SH-SY5Y (cell line): ENCODE results near the gene NCKAP5.

ENCODE experiments used
- GATA2 ChIP-seq: IDR thresholded peaks from 2 replicates; pipeline ENCODE4 v1.6.1; 2011; ENCODE audit warnings: mild to moderate bottlenecking, low read depth, low read length
- GATA3 ChIP-seq: IDR thresholded peaks from 2 replicates; pipeline ENCODE4 v1.6.1; 2011; ENCODE audit warnings: low read depth, mild to moderate bottlenecking, low read length, moderate library complexity

DNA sequence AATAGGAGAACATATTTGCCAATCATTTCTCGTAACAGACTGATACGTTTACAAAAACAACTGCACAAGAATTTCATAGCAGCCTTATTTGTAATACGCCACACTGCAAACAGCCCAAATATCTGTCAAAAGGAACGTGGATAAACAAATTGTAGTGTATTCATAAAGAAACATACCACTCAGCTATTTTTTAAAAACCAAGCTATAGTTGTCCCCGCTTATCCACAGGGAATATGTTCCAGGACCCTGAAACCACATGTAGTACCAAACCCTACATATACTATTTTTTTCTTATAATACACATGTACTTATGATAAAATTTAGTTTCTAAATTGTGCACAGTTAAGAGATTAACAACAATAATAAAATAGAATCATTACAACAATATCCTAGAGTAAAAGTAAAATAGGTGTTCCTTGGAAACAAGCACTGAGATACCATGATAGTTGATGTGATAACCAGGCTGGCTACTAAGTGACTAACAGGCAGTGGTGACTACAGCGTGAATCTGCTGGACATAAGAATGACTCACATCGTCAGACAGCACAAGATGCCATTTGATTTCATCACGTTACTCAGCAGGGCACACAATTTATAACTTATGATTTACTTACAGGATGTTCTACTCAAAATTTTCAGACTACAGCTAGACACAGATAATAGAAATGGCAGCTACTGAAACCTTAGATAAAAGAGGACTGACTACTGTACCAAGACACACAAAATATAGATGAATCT lies 367.4 kb downstream of the NCKAP5 start:
- TF ChIP-seq GATA2 (no peak), GATA3 (no peak)
